Body of pancreas (tissue), 4 donors: ENCODE results near the gene SLC23A2. TPM values are rescaled to one million over a fixed set of nuclear protein-coding genes. Genes with fewer than 3 reads are reported as not detected.
"Not testable (repeated sequence)": the region's sequence is repeated elsewhere in the genome, so short reads cannot be mapped to it uniquely, and the experiment has no call there.

Experiments
- ATAC-seq: fragments of 150-250 bp; one replicate; pipeline ENCODE4 v1.9.1; 2016
- DNase-seq, 4 donors: peaks; one replicate each; pipeline ENCODE4 v3.0.0-alpha.2; 2019
- H3K27ac ChIP-seq, 4 donors: fragments of 200-600 bp; sonication (generic); 1 replicate in 3 of 4; 2 replicates in 1 of 4; pipeline versions ENCODE4 v1.5.1 to v1.6.1; 2016 to 2019; ENCODE audit warnings: mild to moderate bottlenecking in 1 of 4, mixed read lengths in 1 of 4, moderate library complexity in 1 of 4
- H3K27me3 ChIP-seq, 2 donors: fragments of 200-600 bp; sonication (generic); one replicate each; pipeline ENCODE4 v1.6.0; 2016; ENCODE audit warnings: mild to moderate bottlenecking in 1 of 2
- H3K36me3 ChIP-seq, 2 donors: fragments of 200-600 bp; sonication (generic); replicated peaks in 1 of 2; 2 replicates each; pipeline ENCODE4 v1.5.1; 2016; ENCODE audit warnings: low read depth in 2 of 2; ENCODE audit not compliant: insufficient read depth in 1 of 2
- H3K4me1 ChIP-seq: fragments of 200-600 bp; sonication (generic); one replicate; pipeline ENCODE4 v1.6.0; 2016
- H3K4me3 ChIP-seq, 2 donors: fragments of 200-600 bp; sonication (generic); 1 replicate in 1 of 2; 2 replicates in 1 of 2; pipeline ENCODE4 v1.5.1; 2016 to 2019
- H3K9me3 ChIP-seq, 3 donors: fragments of 200-600 bp; sonication (generic); 1 replicate in 2 of 3; 2 replicates in 1 of 3; pipeline ENCODE4 v1.5.1; 2016
- CTCF ChIP-seq, 7 experiments: fragments of 450-650 bp in 4 of 7; fragments of 200-600 bp in 3 of 7; sonication (generic) in 3 of 7; IDR thresholded peaks; one replicate each; pipeline ENCODE4 v1.5.1; 2016 to 2019; ENCODE audit warnings: antibody characterized with exemption in 7 of 7
- POLR2A ChIP-seq, 3 donors: fragments of 450-650 bp; IDR thresholded peaks; one replicate each; pipeline ENCODE4 v1.6.1; 2016; ENCODE audit warnings: antibody characterized with exemption in 3 of 3, mild to moderate bottlenecking in 2 of 3
- WGBS, 2 donors: methylation state at CpG; one replicate each; pipeline ENCODE4 v1.1.5; 2017; 5-methylcytosine and 5-hydroxymethylcytosine counted together
- intact Hi-C: fragments of 100-400 bp; cut with DNase I; formaldehyde crosslinking; loops from one replicate; pipeline ENCODE4 v1.15.1; 2023
- total RNA-seq, 2 donors: library from RNA; depleted of rRNA; stranded (reverse); fragments of >200 nt; gene quantifications; one replicate each; pipeline ENCODE4 v1.1.0, GENCODE V29; 2016

Gene SLC23A2
- total RNA-seq, 2 donors from 2014 or later, result 12.2 TPM

GRCh38 chr20:4855097-4855496 is 146.2 kb downstream of the SLC23A2 start:
- WGBS, 2 donors, result 94 to 96% methylated on average over 9 to 12 of the region's 12 CpGs
- intact Hi-C loops, result no loop called here

GRCh38 chr20:4854561-4854901 is 146.8 kb downstream of the SLC23A2 start:
- H3K36me3 ChIP-seq, result peaks cover 0 to 7% of the 10 kb centered on the region in 2 donors
- ATAC-seq (no peak), DNase-seq (no peak)
- WGBS, 2 donors, result 91 to 92% methylated on average over 4 of the region's 4 CpGs
- no peaks in the 10 kb centered on the region for H3K4me1 ChIP-seq
- no peak for TF ChIP-seq CTCF (IDR thresholded peaks at IDR 0.05)
- no peak for TF ChIP-seq POLR2A (IDR thresholded peaks at IDR 0.05)
- no peak overlapping the region for H3K4me3 ChIP-seq
- H3K27ac ChIP-seq, result no peak overlapping the region
- no peaks in the 10 kb centered on the region for H3K27me3 ChIP-seq
- intact Hi-C loops, result no loop called here
- no peaks in the 10 kb centered on the region for H3K9me3 ChIP-seq

More at GRCh38 chr20:4855097-4855496, 146.2 kb downstream of the SLC23A2 start:
- no peaks in the 10 kb centered on the region for H3K4me1 ChIP-seq
- H3K4me3 ChIP-seq, result no peak overlapping the region
- DNase-seq, result no peak
- no peak overlapping the region for H3K27ac ChIP-seq
- no peak for ATAC-seq
- TF ChIP-seq POLR2A (IDR thresholded peaks at IDR 0.05) (no peak), CTCF (IDR thresholded peaks at IDR 0.05) (no peak)
- no peaks in the 10 kb centered on the region for H3K9me3 ChIP-seq
- H3K36me3 ChIP-seq, result peaks cover 0 to 7% of the 10 kb centered on the region in 2 donors
- H3K27me3 ChIP-seq, result no peaks in the 10 kb centered on the region

GRCh38 chr20:4853757-4854560 is 147.4 kb downstream of the SLC23A2 start:
- H3K36me3 ChIP-seq, result peaks cover 0 to 7% of the 10 kb centered on the region in 2 donors
- WGBS, 2 donors, result 84 to 91% methylated on average over 7 to 9 of the region's 9 CpGs
- intact Hi-C loops, result no loop called here
- no peaks in the 10 kb centered on the region for H3K9me3 ChIP-seq
- DNase-seq (no peak), ATAC-seq (no peak)
- no peak overlapping the region for H3K27ac ChIP-seq
- H3K4me1 ChIP-seq, result no peaks in the 10 kb centered on the region
- H3K27me3 ChIP-seq, result no peaks in the 10 kb centered on the region
- H3K4me3 ChIP-seq, result no peak overlapping the region
- TF ChIP-seq POLR2A (IDR thresholded peaks at IDR 0.05) (no peak), CTCF (IDR thresholded peaks at IDR 0.05) (no peak)

- H3K4me1 ChIP-seq, result no peaks in the 10 kb centered on the region
- WGBS, 2 donors, result 87 to 93% methylated on average over 13 to 15 of the region's 15 CpGs
- TF ChIP-seq CTCF (IDR thresholded peaks at IDR 0.05), result no peak
- TF ChIP-seq POLR2A (IDR thresholded peaks at IDR 0.05), result no peak
Measured at GRCh38 chr20:4853004-4853403, 148.3 kb downstream of the SLC23A2 start.

GRCh38 chr20:4850960-4851359 is 150.3 kb downstream of the SLC23A2 start:
- ATAC-seq, result no peak
- intact Hi-C loops, result no loop called here
- no peaks in the 10 kb centered on the region for H3K4me1 ChIP-seq
- no peaks in the 10 kb centered on the region for H3K27me3 ChIP-seq
- WGBS, 2 donors, result 93 to 94% methylated on average over 5 of the region's 5 CpGs
- H3K4me3 ChIP-seq, result no peak overlapping the region
- no peak overlapping the region for H3K27ac ChIP-seq
- TF ChIP-seq POLR2A (IDR thresholded peaks at IDR 0.05) (no peak), CTCF (IDR thresholded peaks at IDR 0.05) (no peak)
- DNase-seq, result no peak
- H3K36me3 ChIP-seq, result no peaks in the 10 kb centered on the region
- H3K9me3 ChIP-seq, result no peaks in the 10 kb centered on the region

More at GRCh38 chr20:4853004-4853403, 148.3 kb downstream of the SLC23A2 start:
- Histone ChIP-seq H3K4me3 (no peak overlapping the region), H3K9me3 (no peaks in the 10 kb centered on the region), H3K27ac (no peak overlapping the region), H3K27me3 (no peaks in the 10 kb centered on the region), H3K36me3 (no peaks in the 10 kb centered on the region)
- DNase-seq (no peak), ATAC-seq (no peak)
- intact Hi-C loops, result no loop called here

- DNase-seq, H3K27me3 ChIP-seq, H3K4me3 ChIP-seq, H3K4me1 ChIP-seq, H3K36me3 ChIP-seq, ATAC-seq, intact Hi-C loops, H3K27ac ChIP-seq, H3K9me3 ChIP-seq: not testable (repeated sequence)
- WGBS, 2 donors, result 79 to 96% methylated on average over 3 of the region's 3 CpGs
Measured at GRCh38 chr20:4848829-4849228, 152.5 kb downstream of the SLC23A2 start.
